ENCODE results near the gene APBA2. TPM values are rescaled to one million over a fixed set of nuclear protein-coding genes. Genes with fewer than 3 reads are reported as not detected.

The APBA2 gene
- total and polyA plus RNA-seq, 2 of the 4 experiments (the other 2 are of a cell fraction) = 21.7 to 33.0 TPM

DNA sequence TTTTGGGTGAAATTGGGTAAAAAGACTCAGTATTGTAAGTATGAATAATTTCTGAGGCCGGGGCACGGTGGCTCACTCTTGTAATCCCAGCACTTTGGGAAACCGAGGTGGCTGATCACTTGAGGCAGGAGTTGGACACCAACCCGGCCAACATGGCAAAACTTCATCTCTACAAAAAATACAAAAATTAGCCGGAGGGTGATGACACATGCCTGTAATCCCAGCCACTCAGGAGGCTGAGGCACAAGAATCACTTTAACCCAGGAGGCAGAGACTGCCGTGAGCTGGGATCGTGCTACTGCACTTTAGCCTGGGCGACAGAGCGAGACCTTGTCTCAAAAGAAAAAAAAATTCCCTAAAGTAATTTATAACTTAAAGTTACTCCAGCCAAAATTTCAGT, 162.2 kb downstream of the APBA2 start:
- no peaks in the 10 kb centered on the region for H3K27me3 ChIP-seq (ENCODE audit: control insufficient read depth, insufficient read depth, low read length)
- CTCF ChIA-PET = no interaction called here
- H4K8ac ChIP-seq (ENCODE audit: low read depth in 2 of 2, low read length in 2 of 2) = no peak overlapping the region
- no peak overlapping the region for H2AK9ac ChIP-seq (replicated peaks; ENCODE audit: low read depth, low read length, poor library complexity)
- in situ Hi-C loops (cut with MboI; ENCODE audit: low sequenced_read_pairs) (no loop called here), dilution Hi-C loops (cut with HindIII; ENCODE audit: low sequenced_read_pairs, unreplicated experiment) (no loop called here), intact Hi-C loops (cut with micrococcal nuclease) (no loop called here)
- H3K18ac ChIP-seq (ENCODE audit: low read depth, low read length) = no peak overlapping the region
- H3K36me3 ChIP-seq (ENCODE audit: control insufficient read depth, insufficient read depth, low read length) = no peaks in the 10 kb centered on the region
- H3K9ac ChIP-seq (ENCODE audit: low read depth, low read length) = no peak overlapping the region
- no peak overlapping the region for H3K4me3 ChIP-seq (ENCODE audit: insufficient read depth, low read depth, low read length)
- H3K27ac ChIP-seq (ENCODE audit: insufficient read depth, low read length) = no peak overlapping the region
- no peak overlapping the region for H3K4ac ChIP-seq (ENCODE audit: low read depth, low read length)
- WGBS, 2 experiments (ENCODE audit: extremely low coverage in 2 of 2, insufficient read length in 1 of 2) = no CpG with 5 or more reads among the region's 9 CpGs
- ATAC-seq (ENCODE audit: low read depth) (no peak), DNase-seq (no peak)
- no peak overlapping the region for H3K23ac ChIP-seq (ENCODE audit: low read depth, low read length)
- H4K91ac ChIP-seq (ENCODE audit: insufficient read depth, low read depth, low read length) = no peak overlapping the region
- POLR2A ChIA-PET (ENCODE audit: unreplicated experiment) = no interaction called here
- no peak overlapping the region for H3K56ac ChIP-seq (ENCODE audit: extremely low read depth, insufficient read depth, low read length)
- H3K14ac ChIP-seq (replicated peaks; ENCODE audit: low read depth, low read length) = no peak overlapping the region
- peaks cover 12% of the 10 kb centered on the region; the same call in 1 of the 2 replicates for H3K4me1 ChIP-seq (ENCODE audit: control insufficient read depth, insufficient read depth, low read length)
- 0 out of 2 replicates have a peak, but pooled peaks cover 14% of the 10 kb centered on the region for H4K20me1 ChIP-seq (ENCODE audit: insufficient read depth, low read length)
- H2AK5ac ChIP-seq (ENCODE audit: low read depth, low read length) = no peak overlapping the region
- H3K79me1 ChIP-seq (ENCODE audit: low read depth in 1 of 2, low read length in 2 of 2) = peaks cover 7 to 37% of the 10 kb centered on the region in 2 experiments
- H4K5ac ChIP-seq (ENCODE audit: low read depth, low read length) = no peak overlapping the region
- H3K9me1 ChIP-seq (ENCODE audit: insufficient read depth, low read length) = peaks cover 13% of the 10 kb centered on the region
- H2BK20ac ChIP-seq (ENCODE audit: low read depth, low read length) = no peak overlapping the region
- no peaks in the 10 kb centered on the region for H3K9me3 ChIP-seq (ENCODE audit: control insufficient read depth, insufficient read depth, low read length)
- no peak for TF ChIP-seq CTCF (conservative IDR thresholded peaks at IDR 0.05; ENCODE audit: low read depth, low read length)
- TF ChIP-seq BHLHE40 (IDR thresholded peaks at IDR 0.05; ENCODE audit: low read depth, low read length) = no peak
- TF ChIP-seq NFE2L2 (IDR thresholded peaks at IDR 0.05; ENCODE audit: low read depth, low read length) = no peak
- no peak for TF ChIP-seq CHD1 (IDR thresholded peaks at IDR 0.05; ENCODE audit: low read depth, low read length)
- no peak for TF ChIP-seq USF2 (IDR thresholded peaks at IDR 0.05; ENCODE audit: low read depth, low read length)
- TF ChIP-seq RFX5 (IDR thresholded peaks at IDR 0.05; ENCODE audit: low read depth, low read length) = no peak
- no peak for TF ChIP-seq SMC3 (IDR thresholded peaks at IDR 0.05; ENCODE audit: low read depth, low read length)
- no peak for TF ChIP-seq MAFK (IDR thresholded peaks at IDR 0.05; ENCODE audit: low read depth, low read length)
- TF ChIP-seq RCOR1 (IDR thresholded peaks at IDR 0.05; ENCODE audit: insufficient replicate concordance, low read length) = no peak
- no peak for TF ChIP-seq FOS (IDR thresholded peaks at IDR 0.05; ENCODE audit: low read depth, low read length)
- TF ChIP-seq RAD21 (IDR thresholded peaks at IDR 0.05; ENCODE audit: low read length) = no peak
- TF ChIP-seq ELK1 (IDR thresholded peaks at IDR 0.05; ENCODE audit: borderline replicate concordance, low read depth, low read length) = no peak
- no peak for TF ChIP-seq MXI1 (IDR thresholded peaks at IDR 0.05; ENCODE audit: borderline replicate concordance, low read depth, low read length)
- no peak for TF ChIP-seq POLR2A (IDR thresholded peaks at IDR 0.05; ENCODE audit: low read depth, low read length)
- no peak for TF ChIP-seq MAZ (IDR thresholded peaks at IDR 0.05; ENCODE audit: borderline replicate concordance, low read depth, low read length)
- no peak for TF ChIP-seq CEBPB (IDR thresholded peaks at IDR 0.05; ENCODE audit: low read depth, low read length)
- no peak overlapping the region for H2BK5ac ChIP-seq (ENCODE audit: low read depth, low read length, poor library complexity, severe bottlenecking)
- BruUV-seq (replicated peaks) = no TSS peak
- H2AFZ ChIP-seq (replicated peaks; ENCODE audit: low read length, poor library complexity) = no peak overlapping the region
- H2BK120ac ChIP-seq (ENCODE audit: low read depth, low read length) = no peak overlapping the region
- no peak overlapping the region for H2BK15ac ChIP-seq (ENCODE audit: low read depth, low read length)
- no peak overlapping the region for H3K4me2 ChIP-seq (ENCODE audit: low read depth, low read length)
